HG03442 (cell line): Measurements from ENCODE around the gene DGKB.

ENCODE experiments used
- ATAC-seq: cut with Tn5 transposase; IDR thresholded peaks from one replicate; pipeline ENCODE4 v1.9.1; 2021; ENCODE audit warnings: mild to moderate bottlenecking, moderate library complexity; ENCODE audit not compliant: unreplicated experiment

The DGKB gene

DNA sequence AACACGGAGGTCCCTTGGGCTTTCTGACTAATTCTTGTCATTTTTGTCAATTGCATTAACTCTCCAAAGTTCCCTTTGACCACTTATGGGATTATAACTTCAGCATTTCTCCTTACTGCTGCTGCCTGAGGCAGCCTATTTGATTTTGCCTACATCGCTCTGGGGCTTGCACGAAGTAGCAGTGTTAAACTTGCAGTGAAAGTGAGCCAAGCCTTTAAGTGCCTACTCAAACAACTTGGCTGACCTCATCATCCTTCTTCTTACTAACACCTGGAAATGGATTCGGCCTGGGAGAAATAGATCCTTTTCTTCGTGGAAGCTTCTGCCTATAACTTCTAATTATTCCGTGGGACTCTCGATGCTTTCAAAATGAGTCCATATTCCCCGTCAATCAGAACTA is 76.6 kb downstream of the DGKB start:
- no peak for ATAC-seq

DNA sequence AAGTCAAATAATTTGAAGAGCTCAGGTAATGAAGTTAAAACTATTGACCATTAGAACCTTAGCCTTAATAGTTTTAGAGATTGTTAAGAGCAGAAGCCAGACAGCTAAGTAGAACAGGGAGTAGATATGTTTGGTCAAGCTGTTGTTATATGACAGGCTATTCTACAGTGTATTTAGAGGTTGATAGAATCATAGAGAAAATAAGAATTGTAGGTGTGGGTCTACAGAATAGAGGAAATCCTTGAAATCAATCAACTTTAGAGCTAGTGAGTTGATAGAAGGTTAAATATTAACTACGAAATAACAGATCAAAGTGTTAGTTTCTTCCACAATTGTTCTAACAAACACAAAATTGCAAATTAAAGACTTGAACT is 80.1 kb downstream of the DGKB start:
- ATAC-seq, result no peak

DNA sequence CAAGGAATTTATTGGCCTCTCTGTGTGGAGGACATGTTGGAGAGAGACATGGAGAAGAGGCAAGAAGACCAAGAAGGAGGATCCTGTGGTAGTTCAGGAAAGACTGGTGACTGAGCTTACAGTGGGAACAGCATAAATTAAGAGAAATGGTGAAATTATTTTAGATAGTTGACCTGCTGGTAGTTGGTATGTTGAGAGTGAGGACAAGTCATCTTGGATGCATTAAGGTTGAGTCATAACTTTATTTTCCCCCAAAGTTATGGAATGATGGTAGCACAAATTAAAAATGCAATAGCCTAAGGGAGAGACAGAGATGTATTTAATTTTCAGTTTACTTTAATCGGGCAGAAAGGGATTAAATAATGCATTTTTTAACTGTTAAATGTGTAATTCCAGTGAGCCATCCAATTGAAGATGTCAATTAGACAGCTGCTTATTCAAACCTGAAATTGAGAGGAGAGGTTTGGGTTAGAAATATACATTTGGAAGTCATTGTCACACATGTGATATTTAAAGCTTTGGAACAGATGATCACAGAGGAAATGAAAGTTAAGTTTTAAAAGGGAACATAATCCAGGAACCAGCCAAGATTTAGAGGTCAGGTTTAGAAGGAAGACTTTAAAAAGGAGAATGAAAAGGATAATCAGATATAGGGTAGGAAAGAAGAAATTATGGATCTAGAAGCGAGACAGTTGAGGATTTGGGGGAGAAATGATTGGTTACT is 80.6 kb downstream of the DGKB start:
- ATAC-seq, result no peak

DNA sequence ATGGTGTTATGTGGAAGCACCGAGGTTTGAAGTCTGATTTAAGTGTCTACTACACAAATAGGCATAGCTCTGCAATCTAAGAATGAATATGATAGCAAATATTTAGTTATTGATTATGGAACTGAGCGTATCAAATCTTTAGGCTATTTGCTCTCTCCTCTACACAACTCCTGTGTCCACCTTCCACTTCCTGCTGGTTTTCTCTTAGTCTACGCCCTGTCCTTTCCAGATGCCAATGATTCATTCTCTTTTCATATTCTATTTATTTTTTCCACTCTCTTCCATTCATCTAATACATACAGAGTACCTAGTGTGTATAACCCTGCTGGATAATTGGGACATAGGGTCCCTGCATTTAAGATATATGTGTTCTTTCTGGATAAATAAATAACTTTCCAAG is 83.7 kb downstream of the DGKB start:
- ATAC-seq, result no peak

DNA sequence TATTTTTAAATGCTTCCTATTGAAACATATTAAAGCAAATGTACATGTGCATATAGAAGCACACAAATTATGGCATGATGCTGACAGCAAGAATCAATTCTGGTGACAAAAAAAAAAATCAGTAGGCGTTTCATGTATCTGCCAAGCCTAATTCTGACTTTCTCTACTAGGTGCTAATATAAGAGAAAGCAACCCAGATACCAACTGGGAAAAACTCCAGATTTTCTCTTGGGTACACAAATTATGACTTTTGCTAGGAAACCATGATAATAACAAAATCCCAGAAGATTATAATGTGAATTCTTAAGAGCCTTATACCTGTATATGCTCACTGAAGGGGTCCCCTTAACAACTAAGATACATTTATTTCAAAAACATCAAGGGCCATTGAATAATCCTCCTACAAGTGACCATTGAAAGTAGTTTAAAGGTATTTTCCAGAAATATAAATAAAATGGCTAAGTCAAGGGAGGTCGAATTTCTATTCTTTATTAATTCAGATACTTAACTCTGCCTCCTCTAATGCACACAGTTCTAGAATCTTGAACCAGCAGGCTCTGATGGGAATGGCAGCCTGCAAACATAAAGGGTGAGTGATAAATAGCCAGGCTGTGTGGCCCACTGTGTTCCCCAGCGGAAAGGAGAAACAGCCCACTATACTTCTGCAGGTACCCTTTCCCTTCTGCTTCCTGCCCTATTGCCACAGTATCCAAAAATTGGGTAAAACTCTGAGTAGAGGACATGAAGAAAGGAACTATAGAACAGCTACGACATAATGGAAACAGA is 84.5 kb downstream of the DGKB start:
- ATAC-seq, result no peak

DNA sequence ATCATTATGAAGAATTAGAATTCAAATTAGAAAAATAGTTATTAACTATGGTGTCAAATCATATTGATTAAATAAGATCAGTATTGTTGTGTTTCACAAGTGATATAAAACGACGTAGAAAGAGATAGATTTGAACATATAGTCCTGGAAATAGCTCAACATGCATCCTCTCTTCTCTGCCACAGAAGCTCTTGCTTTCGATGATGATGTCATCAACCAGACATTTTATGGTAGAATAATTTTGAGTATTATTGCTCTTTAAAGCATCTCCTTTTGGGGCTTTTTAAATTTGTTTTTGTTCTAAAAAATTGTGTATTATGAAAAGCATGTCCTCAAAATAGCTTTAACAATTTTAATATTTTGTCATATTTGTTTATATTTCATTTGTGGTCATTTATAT is 95.0 kb downstream of the DGKB start:
- ATAC-seq, result no peak

DNA sequence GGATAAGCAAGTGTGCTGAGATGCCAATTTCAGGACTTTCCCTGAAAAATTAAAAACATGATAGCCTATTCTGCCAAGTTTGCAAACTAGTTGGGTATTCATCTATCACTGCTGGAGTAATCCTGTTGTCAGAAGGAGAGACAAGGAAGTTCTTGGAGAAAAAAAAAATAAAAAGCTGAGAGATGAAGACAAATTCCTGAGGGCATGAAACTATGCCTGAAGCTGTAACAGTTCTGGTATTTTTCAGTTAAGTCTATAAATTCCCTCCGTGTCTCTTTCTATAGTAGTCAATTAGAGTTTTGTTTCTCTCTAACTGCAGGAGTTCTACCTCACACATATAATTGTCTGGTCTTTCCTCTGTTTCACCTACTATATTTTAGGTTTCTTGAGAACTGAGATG is 95.7 kb downstream of the DGKB start:
- ATAC-seq, result no peak

DNA sequence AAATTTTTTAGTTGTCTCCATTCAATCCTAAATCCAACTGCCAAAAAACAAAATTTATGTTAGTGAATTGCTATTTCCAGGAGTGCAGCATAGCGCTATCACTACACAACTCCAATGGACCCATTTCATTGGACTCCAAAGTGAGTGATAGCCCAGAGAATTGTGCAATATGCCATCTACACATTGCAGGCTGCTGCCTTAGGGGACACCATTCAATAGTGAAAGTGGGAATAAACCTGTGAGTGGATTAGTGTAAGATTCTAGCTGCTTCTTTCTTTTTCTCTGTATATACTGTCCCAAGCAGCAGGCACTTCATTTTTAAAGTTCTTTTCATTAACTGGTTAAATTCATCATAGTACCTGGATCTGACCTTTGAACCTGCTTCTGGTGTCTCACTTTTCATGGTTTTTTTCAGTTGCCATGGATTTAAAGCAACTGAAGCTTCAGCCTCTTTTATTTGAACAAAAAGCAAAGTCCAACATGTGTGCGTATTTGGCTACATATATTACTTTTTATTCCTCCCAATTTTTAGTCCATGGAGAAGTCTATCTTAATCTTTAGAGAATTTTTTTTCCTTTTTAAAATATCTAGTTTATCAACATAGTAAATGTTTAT is 97.3 kb downstream of the DGKB start:
- ATAC-seq, result no peak

DNA sequence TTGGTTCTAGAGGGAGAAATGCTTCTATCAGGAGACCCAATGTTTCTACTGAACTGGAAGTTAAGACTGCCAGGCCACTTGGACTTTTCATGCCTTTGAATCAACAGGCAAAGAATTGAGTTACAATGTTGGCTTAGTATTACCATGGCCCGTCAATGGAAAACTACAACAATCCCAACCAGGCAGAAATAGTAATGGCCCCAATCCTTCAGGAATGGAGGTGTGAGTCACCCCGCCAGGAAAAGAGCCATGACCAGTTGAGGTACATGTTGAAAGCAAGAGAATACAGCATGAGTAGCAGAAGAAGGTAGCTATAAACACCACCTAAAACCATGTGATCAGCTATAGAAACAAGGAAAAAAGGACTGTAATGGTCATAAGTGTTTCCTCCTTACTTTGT is 101.9 kb downstream of the DGKB start:
- no peak for ATAC-seq

DNA sequence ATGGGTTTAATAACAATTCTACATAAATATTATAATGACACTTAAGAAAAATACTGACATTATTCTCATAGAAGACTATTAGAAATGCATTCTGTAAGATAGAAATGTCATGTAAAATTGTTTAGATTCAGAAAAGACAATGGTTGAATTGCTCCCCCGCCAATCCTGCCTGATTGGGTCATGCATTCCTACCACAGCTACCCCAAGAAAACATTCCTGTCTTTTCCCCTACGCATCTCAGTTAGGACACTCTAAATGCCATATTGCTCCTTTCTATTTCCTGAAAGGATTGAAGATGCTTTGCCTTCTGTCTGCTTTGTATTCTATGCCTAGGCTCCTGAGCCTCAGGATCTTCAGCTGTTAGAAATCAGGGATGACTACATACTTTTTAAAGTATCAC is 109.4 kb downstream of the DGKB start:
- no peak for ATAC-seq

DNA sequence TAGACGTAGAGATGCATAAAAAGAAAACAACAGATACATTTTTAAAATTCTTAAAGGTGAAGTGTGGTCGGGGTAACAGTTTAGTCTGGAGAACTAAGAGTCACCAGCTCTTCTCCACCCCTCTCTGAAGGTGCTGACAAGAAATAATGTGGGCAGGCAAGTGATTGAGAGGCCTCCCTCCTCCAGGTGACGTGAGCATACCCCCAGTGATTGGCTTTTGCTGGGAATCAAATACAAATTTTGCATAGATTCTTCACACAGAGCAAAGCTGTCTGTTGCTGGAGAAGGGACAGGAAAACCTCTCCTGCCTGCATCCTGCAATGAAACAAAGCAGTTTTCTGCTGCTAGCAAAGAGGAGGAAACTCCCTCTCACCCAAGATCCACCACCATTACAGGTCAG is 115.0 kb downstream of the DGKB start:
- ATAC-seq, result no peak

DNA sequence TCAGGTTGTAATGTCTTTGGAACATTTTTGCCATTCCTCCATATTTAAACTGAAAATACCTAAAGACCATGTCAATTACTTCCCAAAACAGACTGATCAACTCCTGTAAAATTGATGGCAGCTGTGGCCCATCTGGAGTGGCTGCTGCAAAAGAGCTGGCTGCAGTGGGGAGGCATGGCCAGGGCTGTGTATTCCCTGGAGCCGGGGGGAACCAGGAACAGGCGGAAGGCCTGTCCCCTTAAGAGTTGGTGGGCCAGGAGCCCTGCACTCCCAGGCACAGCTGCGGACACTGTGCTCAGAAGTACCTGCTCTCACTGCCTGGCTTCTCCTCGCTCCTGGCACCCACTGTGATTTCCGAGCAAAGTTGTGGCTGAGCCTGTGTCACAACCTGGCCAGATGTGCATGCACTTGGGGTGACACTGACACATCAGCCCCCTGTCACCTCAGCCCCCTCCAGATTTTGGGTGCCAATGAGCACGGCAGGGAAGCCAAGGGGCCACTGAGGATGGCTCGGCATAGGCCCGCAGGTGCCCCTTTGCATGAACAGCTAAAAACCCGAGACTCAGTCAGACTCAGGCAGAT is 116.1 kb downstream of the DGKB start:
- ATAC-seq, result no peak

DNA sequence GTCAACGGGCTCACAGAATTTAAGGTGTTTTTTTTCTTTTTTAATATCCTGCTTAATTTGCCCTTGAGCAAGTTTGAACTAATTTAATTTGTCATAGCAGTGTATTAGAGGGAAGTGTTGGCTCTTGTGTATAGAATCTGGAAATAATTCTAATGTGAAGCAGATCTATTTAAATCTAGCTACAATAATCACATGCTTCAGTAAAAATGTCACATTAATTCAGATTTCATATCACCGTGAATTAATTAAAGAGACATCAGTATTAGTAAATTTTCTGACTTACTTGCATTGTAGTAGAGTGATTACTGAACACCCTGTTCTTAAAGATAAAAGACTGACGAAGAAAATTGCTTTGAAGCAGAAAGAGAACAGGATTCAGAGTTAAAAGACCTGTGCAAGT is 124.7 kb downstream of the DGKB start:
- ATAC-seq, result no peak

DNA sequence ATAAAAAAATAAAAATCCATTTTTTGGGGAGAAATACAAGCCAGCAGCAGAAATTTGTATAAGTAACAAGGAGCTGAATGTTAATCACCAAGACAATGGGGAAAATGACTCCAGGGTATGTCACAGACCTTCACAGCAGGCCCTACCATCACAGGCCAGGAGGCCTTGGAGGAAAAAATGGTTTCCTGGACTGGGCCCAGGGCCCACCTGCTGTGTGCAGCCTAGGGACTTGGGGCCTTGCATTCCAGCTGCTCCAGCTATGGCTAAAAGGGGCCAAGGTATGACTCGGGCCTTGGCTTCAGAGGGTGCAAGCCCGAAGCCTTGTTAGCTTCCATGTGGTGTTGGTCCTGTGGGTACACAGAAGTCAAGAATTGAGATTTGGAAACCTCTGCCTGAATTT is 126.3 kb downstream of the DGKB start:
- no peak for ATAC-seq

DNA sequence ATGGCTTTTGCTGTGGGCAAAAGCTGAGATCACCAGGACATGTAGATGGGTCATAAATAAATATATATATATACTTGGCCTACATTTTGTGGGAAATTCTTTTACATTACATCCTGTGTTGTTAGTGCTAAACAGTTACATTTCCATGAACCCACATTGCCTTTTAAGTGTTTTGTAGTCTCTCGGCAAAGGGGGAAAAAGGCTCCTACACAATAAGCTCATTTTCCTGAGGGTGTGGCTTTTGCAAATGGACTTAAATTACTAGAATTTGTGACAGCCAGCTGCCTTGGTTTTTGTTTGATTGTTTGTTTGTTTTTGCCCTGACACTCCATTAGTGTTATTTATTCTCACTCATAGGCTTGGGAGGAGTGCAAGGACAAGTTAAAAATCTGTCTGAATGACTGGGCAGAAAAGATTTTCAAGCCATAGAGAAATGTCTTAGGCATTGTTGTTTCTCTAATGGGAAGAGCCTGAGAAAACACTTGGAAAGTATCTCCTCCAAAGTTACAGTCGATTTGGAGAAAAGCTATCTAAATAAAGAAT is 128.8 kb downstream of the DGKB start:
- no peak for ATAC-seq

DNA sequence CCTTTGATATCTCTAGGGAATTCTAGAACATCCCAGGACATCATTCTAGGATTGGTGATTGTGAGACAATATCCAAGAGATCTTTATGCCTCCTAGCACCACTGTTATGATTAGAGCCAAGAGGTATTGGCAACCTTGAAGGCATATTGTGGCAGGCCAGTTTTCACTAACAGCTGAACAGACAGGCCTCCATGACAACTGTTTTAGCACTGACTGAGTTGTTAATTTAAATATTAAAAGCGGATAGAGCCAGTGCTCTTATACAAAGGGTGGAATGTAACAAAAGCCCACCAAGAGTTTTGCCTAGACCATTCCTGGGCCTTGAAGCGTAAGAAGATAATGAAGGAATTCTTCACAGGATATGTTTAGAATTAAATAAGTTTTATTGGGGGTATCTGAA is 131.9 kb downstream of the DGKB start:
- no peak for ATAC-seq

DNA sequence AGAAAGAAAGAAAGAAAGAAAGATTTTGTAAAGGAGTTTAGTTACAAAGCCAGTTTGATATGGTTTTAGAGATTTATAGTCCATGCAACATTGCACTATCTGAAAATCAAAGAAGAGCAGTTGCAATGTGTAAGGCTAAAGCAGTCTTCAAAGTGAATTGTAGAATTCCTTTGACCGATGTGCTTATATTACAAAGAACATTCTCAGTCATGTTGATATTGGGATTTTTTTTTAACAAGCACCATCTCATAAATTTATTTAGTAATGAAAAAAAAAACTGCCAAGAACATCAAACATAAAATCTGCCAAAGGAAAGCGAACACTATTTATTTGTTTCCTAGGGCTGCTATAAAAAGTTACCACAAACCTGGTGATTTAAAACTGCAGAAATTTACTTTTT is 133.3 kb downstream of the DGKB start:
- no peak for ATAC-seq

DNA sequence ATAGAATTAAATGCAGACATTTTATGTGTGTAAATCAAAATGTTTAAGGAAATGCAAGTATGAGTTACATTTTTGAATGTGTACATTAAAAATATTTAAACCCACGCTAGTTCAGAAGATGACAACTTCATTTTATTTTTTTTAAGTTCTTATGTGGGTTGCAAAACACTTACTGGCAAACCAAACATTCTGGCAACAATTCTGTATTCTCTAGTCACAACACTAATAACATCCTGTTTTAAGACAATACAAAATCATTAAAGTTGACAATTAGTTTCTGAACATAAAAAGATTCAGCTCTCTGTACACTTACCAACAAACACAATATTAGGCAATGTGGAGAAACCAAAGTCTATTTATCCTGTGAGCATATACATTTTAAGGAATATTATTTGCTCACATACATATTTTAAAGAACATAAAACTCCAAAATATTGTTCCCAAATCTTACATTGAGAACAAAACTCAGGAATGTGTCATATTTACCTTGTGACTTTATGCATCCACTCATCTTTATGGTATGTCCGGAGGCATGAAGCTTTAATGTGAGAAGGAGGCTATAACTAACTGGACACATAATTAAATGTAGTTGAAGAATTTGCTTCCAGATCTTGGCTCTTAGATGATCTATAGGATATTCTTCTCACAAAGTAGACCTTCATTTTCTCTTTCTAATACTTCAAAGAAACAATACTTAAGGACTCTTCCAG is 134.7 kb downstream of the DGKB start:
- ATAC-seq, result no peak

DNA sequence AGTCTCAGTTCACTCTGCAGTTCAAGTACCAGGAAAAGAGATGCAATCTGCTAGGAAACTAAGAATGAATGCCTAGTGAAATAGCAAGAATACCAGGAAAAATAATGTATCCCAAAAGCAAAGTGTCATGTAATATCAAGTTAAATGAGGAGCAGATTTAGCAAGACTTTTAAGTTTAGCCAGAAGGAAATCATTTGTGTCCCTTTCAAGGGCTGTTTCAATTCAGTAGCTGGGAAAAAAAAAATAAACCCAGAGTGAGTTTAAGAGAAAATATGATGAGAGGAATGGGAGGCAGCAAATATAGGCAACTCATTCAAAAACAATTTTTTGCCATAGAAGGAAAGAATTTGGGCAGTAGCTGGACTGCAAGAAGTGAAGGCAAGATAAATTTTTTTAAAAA is 135.8 kb downstream of the DGKB start:
- ATAC-seq, result no peak

DNA sequence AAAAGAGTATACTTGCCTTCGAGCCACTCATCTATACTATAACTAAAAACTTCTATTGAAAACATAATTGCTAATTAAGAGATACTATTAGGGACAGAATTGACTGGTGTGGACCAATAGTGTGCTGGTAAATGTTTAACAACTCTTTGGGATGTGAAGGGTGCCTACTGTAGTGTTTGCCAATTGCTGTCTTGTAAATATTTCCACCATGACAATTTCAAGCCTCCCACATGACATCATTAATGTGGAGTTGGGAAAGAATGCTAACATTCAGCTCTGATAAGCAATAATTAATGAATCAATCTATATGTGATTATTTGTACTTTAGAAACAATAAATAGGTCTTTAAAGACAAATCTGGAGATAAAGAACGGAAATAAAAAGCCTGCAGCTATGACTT is 136.8 kb downstream of the DGKB start:
- no peak for ATAC-seq

DNA sequence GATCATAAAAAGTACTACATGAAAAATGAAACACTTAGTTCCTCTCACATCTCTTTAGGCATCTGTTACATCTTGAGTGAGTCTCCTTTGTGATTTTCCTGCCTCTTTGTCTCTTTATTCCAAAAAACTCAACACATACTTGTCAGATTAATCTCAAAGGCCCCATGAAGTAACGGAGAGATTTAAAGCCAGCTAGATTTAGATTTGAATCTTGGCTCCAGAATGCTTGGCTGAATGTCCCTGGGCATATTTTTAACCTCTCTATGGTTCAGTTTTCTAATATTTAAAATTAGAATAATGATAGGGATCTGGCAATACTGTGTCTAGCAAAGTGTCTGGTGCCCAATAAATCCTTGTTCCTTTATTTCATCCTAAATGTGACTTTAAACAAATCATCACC is 140.0 kb downstream of the DGKB start:
- ATAC-seq, result no peak
